Ramos (cell line): ENCODE data around the gene HOXB7.

Experiments
- in situ Hi-C: fragments of 300-500 bp; cut with MboI; formaldehyde crosslinking; loops from one replicate; pipeline ENCODE4 v1.14.3; 2022; ENCODE audit warnings: low sequenced_read_pairs; ENCODE audit not compliant: unreplicated experiment

The HOXB7 gene

GRCh38 chr17:48559122-48559839, 51.5 kb downstream of the HOXB7 start:
- in situ Hi-C loops = no loop called here

- in situ Hi-C loops = no loop called here
Measured at GRCh38 chr17:48558831-48559121, 52.0 kb downstream of the HOXB7 start.

GRCh38 chr17:48558057-48558830, 52.6 kb downstream of the HOXB7 start:
- in situ Hi-C loops = no loop called here
